Breast epithelium (tissue), 3 donors: ENCODE data around the gene NQO2.

ENCODE experiments used
- CTCF ChIP-seq, 3 donors: fragments of 450-650 bp; IDR thresholded peaks; one replicate each; pipeline ENCODE4 v1.5.1; 2016 to 2017; ENCODE audit warnings: antibody characterized with exemption in 3 of 3, mild to moderate bottlenecking in 3 of 3, moderate library complexity in 3 of 3
- POLR2A ChIP-seq: fragments of 450-650 bp; IDR thresholded peaks from one replicate; pipeline ENCODE4 v1.6.1; 2016; ENCODE audit warnings: antibody characterized with exemption, mild to moderate bottlenecking, moderate library complexity
- POLR2AphosphoS5 ChIP-seq, 3 donors: sonication (generic); formaldehyde crosslinking; IDR thresholded peaks; one replicate each; pipeline ENCODE4 v1.6.1; 2017; ENCODE audit warnings: antibody characterized with exemption in 3 of 3

- TF ChIP-seq CTCF (IDR thresholded peaks at IDR 0.05) (no peak), POLR2A (no peak), POLR2AphosphoS5 (IDR thresholded peaks at IDR 0.05) (no peak)
Observed at GRCh38 chr6:3013901-3014674, 14.4 kb downstream of the NQO2 start.
